Measurements from ENCODE around the gene OPN4.
"Not testable (repeated sequence)": the region's sequence is repeated elsewhere in the genome, so short reads cannot be mapped to it uniquely, and the experiment has no call there.

The OPN4 gene

DNA sequence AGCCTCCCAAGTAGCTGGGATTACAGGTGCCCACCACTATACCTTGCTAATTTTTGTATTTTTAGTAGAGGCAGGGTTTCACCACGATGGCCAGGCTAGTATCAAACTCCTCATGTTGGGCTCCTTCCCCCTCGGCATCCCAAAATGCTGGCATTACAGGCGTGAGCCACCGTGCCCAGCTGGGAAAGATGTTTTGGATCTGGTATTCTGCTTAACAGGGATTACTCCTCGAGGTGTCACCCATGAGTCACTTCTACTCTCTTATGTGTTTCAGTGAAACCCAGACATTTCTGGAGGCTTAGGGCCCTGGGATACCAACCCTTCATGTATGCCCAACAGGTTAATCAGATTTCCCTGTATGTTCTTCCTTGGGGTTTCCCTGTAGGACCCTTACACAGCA is 11.8 kb upstream of the OPN4 start:
- TF ChIP-seq, protein P1, sequence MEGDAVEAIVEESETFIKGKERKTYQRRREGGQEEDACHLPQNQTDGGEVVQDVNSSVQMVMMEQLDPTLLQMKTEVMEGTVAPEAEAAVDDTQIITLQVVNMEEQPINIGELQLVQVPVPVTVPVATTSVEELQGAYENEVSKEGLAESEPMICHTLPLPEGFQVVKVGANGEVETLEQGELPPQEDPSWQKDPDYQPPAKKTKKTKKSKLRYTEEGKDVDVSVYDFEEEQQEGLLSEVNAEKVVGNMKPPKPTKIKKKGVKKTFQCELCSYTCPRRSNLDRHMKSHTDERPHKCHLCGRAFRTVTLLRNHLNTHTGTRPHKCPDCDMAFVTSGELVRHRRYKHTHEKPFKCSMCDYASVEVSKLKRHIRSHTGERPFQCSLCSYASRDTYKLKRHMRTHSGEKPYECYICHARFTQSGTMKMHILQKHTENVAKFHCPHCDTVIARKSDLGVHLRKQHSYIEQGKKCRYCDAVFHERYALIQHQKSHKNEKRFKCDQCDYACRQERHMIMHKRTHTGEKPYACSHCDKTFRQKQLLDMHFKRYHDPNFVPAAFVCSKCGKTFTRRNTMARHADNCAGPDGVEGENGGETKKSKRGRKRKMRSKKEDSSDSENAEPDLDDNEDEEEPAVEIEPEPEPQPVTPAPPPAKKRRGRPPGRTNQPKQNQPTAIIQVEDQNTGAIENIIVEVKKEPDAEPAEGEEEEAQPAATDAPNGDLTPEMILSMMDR (IDR thresholded peaks at IDR 0.05; ENCODE audit: low read depth, low read length) = no peak; the same call in 1 of the 2 replicates

DNA sequence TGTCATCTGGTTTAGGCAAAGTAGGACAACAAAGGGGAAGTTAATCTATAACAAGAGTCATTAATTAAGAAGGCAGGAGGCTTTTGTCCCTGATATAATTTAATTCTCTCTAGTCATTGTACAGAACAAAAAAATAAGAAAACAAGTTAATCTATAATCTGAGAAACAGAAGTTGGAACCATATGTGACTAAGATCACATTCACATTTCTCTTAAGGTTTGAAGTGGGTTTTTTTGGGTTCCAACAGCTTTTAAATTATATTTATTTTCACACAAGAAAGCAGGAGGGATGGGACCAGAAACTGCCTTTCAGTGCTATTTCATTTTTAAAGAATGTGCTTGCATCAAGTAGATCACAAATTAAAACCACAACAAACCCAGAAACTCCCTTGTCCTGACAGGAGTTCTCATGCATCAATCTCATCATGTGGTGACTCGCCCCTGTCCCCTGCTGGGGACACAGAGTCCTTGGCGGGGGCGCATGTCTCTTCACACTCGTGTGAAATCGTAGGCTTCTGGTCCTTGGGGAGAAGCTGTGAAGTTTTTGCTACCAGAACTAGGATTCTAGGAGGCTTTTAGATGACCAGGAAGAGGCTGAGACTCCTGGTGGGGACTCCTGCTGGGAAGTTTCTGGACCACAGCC is 10.1 kb upstream of the OPN4 start:
- TF ChIP-seq, protein P1 (IDR thresholded peaks at IDR 0.05; ENCODE audit: low read depth, low read length) = peak; percentile 20
- no peak for DNase-seq (ENCODE audit: extremely low read depth, low read depth)

More for the DNA sequence above, 11.8 kb upstream of the OPN4 start:
- no peak for DNase-seq (ENCODE audit: extremely low read depth, low read depth)

DNA sequence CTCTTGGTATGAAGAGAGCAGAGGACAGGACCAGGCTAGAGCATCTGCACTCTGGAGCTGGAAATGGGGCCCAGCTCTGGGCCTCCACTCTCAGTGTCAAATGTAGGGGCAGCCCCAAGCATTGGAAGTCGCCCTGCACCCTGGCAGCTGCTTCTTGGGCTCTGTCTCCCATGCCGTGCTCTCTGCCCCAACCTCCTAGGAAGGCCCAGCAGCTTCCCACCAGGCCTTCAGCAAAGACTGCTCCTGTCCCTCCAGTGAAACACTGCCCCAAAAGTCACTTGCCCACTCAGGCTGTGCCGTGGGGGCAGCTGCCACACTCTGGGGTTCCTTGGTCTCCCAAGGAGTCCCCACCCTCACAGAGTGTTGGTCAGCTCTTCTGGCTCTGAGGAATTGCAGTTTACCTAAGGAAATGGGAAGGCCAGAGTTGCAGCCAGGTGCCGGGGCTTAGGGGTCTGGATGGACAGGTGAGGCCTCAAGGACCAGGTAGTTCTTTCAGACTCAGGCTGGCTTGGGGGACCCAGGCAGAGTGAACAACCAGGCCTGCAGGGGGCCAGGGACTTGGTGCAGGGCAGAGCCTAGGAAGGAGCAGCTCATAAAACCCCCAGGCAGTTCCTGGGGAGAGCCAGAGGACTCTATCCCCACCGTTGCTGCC is 9.4 kb upstream of the OPN4 start:
- TF ChIP-seq, protein P1 (IDR thresholded peaks at IDR 0.05; ENCODE audit: low read depth, low read length) = no peak
- DNase-seq (ENCODE audit: extremely low read depth, low read depth) = no peak

DNA sequence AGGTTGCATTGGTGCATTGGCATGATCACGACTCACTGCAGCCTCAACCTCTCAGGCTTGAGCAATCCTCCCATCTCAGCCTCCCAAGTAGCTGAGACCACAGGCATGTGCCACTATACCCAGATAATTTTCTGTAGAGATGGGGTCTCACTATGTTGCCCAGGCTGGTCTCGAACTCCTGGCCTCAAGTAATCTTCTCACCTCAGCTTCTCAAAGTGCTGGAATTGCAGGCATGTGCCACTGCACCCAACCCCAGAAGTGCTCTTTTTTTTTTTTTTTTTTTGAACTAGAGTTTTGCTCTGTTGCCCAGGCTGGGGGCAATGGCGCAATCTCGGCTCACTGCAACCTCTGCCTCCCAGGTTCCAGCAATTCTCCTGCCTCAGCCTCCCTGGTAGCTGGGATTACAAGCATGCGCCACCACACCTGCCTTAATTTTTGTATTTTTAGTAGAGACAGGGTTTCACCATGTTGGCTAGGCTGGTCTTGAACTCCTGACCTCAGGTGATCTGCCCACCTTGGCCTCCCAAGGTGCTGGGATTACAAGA is 8.7 kb upstream of the OPN4 start:
- DNase-seq (ENCODE audit: extremely low read depth, low read depth) = not testable (repeated sequence)

DNA sequence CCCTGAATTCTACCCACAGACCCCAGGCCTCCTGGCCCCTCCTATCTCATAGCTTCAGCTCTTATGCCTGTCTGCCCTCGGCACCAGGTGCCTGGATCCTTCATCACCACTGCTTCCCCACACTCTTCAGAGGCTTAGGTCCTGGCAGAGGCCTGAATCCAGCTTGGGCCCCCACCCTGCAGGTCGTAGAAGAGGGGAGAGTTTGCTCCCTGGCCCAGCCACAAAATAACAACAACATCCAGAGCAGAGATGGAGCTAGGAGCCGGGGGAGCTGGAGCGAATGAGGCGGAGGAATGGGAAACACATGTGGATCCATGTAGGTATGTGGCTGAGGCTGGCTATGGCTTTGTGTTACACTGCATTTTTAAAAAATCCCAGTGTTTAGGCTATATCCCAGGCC is 7.8 kb upstream of the OPN4 start:
- TF ChIP-seq, protein P1 (IDR thresholded peaks at IDR 0.05; ENCODE audit: low read depth, low read length) = no peak
- DNase-seq (ENCODE audit: extremely low read depth, low read depth) = no peak

DNA sequence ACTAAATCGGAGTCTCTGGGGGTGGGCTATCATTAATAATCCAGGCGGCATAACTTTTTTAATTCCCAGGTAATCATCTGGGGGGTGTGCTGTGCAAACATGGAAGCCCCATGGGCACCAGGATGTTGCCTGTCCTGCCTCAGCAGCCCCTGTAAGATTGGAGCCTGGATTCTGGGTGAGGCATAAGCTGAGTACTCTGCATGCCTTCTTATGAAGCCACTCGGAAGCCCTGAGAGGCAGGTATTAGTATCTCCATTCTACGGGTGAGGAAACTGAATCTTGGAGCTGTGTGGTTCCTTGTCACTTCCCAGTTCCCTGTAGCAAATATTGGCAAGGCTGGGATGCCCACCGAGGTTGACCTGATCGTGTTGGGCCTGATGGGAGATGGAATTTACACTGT is 7.4 kb upstream of the OPN4 start:
- TF ChIP-seq, protein P1 (IDR thresholded peaks at IDR 0.05; ENCODE audit: low read depth, low read length) = no peak
- DNase-seq (ENCODE audit: extremely low read depth, low read depth) = no peak

DNA sequence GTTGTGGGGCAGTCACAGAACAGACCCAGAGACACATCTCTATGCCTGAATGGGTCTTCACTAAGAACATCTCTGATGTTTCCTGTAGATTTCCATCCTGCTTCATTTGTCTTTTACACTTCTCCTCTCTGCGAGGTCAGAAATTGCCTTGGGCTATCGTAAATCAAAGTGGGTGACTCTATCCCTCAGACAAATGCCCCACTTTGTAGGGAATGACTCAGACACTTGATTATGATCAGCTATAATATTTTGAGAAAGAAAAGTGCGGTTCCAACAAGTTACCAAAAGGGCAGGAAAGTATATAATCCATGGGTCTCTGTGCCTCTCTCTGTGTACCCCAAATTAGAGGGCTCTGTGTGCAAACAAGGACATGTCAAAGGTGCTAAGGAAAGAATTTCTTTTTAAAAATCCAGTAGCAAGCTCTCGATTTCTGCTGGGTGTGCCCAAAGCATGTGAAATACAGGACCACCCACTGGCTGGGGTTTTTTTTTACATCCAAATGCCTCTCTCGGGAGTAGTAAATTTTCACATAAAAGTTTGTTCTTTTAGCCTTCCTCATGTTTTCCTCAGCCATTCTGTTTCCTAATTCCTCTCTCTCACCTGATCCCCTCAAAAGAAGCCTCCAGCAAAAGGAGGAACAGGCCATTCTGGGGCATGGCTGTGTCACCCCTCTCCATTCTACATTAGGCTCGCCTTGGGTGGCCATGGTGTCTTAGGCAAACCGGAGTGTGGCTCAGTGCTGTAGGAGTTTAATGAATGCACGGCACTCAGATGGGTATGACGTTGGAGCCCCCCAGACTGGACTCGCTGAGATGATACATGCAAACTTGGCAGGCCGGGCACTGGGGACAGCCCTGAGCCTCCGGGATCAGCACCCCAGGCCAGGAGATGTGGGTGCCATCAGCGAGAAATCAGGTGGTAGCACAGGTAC is 6.3 kb upstream of the OPN4 start:
- TF ChIP-seq, protein P1 (IDR thresholded peaks at IDR 0.05; ENCODE audit: low read depth, low read length) = no peak
- no peak for DNase-seq (ENCODE audit: extremely low read depth, low read depth)

Data from AG09319 (cell line).